HEK293 (cell line): ENCODE measurements around the gene ABI3BP.

Experiments used
- CTCF ChIP-seq: fragments of 450-650 bp; formaldehyde crosslinking; IDR thresholded peaks from 2 replicates; pipeline ENCODE4 v1.5.1; 2016; ENCODE audit warnings: missing biosample characterization, missing genetic modification characterization
- KLF16 ChIP-seq: fragments of 450-650 bp; formaldehyde crosslinking; IDR thresholded peaks from 2 replicates; pipeline ENCODE4 v1.5.1; 2017; ENCODE audit warnings: missing biosample characterization, missing genetic modification characterization
- TRIM28 ChIP-seq: IDR thresholded peaks from 2 replicates; pipeline ENCODE4 v1.6.1; 2011; ENCODE audit warnings: low read length, control low read depth, borderline replicate concordance
- ZBTB7A ChIP-seq: fragments of 450-650 bp; formaldehyde crosslinking; IDR thresholded peaks from 2 replicates; pipeline ENCODE4 v1.5.1; 2016; ENCODE audit warnings: low read depth, missing biosample characterization, missing genetic modification characterization

- TF ChIP-seq ZBTB7A (tag by site-specific recombination) (no peak), CTCF (no peak), KLF16 (tag by site-specific recombination) (no peak), TRIM28 (no peak)
These were observed 213.7 kb downstream of the ABI3BP start for GRCh38 chr3:100779480-100779879.
